GM21528 (cell line): ENCODE measurements around the gene ARHGEF1.
"Not testable (repeated sequence)": the region's sequence is repeated elsewhere in the genome, so short reads cannot be mapped to it uniquely, and the experiment has no call there.

Experiments
- ATAC-seq: cut with Tn5 transposase; IDR thresholded peaks from one replicate; pipeline ENCODE4 v1.9.1; 2021; ENCODE audit warnings: mild to moderate bottlenecking, moderate library complexity; ENCODE audit not compliant: unreplicated experiment, low FRiP score

The ARHGEF1 gene

DNA sequence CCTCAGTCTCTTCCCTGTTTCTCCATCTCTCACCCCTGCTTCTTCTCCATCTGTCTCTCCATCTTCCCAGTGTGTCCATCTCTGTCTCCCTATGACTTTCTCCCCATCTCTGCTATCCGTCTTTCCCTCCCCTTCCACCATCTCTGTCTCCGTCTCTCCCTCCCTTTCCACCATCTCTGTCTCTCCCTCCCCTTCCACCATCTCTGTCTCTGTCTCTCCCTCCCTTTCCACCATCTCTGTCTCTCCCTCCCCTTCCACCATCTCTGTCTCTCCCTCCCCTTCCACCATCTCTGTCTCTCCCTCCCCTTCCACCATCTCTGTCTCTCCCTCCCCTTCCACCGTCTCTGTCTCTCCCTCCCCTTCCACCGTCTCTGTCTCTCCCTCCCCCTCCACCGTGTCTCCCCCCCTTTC is 31.4 kb downstream of the ARHGEF1 start:
- not testable (repeated sequence) for ATAC-seq

DNA sequence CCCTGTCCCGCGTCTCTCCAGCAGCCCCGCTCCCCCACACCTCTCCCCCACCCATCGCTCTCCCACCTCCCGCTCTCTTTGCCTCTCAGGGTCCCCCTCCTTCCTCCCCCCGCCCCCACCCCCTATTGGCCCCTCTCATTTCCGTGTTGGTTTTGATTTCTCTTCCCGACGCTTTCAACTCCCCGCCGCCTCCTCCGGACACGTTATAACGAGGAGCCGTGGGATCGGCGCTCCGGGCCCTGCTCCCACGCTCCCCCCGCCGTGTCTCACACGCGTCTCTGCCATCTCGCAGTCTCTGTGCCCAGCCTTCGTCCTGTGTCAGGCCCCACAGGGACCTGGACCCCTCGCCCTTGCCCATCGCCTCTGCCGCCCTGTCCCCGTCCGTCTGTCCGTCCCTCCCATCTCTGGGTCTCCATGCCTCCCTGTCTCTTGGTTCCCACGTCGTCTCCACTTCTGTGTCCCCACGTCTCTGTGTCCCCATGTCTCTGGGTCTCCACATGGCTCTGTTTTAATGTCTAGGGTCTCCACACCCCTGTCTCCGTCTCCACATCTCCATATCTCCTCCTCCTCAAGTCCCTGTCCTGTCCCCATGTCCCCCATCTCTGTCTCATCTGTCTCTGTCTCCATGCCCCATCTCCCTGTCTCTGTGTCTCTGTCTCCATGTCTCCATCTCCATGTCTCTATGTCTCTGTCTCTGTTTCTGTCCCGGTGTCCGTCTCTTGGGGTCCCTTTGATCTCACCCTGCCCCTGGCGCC is 32.2 kb downstream of the ARHGEF1 start:
- no peak for ATAC-seq

DNA sequence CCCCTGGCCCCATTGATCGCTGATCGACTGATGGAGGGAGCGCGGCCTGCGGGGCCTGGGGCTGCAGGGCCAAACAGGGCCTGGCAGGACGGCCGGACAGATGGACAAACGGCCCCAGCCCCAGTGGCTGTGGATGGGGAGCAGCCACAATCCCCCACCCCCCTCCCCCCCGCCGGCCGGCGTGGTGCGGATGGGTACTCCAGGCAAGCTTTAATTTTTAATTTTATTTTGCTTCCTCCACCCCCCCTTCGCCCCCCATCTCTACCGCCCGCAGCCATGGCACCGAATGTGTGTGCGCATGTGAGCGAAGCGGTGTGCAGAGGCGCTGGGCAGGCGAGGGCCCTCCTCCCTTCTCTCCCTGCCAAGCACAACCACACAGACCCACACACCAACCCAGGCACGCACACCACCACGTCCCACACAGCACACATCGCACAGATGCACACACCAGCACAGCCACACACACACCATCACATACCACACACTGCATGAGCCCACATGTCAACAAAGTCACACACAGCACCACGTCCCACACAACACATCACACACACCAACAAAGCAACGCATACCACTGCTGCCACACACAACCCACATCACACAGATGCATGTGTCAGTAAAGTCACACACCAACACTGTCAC is 32.9 kb downstream of the ARHGEF1 start:
- no peak for ATAC-seq

- ATAC-seq: no peak
Measured at GRCh38 chr19:41917676-41918075, 34.7 kb downstream of the ARHGEF1 start.

DNA sequence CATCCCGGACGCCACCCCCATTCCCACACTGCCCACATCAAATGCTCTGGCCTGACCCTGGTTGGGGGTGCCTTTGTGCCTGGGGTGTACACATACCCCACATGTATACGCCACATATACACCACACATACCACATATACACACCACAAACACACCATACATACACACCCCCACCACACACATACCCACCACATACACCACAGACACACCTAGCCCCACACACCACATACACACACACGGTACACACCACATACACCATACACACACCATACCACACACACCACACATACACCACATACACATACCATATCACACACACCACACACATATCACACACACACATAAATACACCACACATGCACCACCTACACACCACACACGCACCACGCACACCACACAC is 35.1 kb downstream of the ARHGEF1 start:
- ATAC-seq: no peak

DNA sequence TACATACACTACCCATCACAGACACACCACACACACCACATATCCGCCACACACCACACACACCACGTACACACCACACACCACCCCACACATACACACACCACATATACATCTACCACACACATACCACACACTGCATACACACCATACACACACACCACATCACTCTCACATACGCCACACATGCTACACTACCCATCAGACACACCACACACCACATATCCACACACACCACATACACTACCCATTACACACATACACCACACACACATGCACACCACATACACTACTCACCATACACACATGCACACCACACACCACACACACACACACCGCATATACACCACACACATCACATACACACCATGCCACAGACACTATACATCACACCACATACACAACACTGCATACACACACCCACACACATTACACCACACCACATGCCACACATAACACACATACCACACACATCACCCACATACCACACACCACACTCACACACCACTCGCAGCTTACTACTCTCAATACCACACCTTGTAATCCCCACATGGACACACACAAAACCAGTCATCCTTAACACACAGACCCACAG is 35.8 kb downstream of the ARHGEF1 start:
- no peak for ATAC-seq

GRCh38 chr19:41919948-41920712 is 37.1 kb downstream of the ARHGEF1 start:
- no peak for ATAC-seq

DNA sequence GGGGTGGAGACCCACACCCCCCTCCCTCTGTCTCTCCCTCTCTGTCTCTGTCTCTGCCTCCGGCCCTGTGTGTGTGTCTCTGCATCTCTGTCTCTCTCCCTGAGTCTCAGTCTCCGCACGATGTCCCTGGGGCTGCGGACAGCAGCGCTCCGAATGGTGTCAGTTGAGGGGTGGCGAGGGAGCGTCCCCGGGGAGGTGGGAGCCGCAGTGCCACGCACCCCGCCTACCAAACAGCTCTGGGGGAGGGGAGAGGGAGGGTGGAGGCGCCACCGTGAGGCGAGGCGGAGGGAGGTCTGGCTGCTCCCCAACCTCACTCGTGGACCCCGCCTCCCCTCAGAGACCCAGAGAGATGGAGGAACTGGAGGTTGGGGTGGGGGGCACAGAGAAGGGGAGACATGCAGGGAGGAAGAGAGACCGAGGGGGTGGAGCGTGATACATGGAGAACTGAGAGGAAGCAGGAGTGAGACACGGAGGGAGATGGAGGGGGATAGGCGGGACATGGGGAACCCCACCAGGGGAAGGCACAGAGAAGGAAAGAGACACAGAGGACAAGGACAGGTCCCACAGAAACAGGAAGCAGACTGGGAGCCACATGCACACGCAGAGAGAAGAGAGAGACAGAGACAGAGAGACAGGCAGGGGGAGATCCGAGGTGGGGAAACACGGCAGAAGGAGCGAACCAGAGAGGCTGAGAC is 38.0 kb downstream of the ARHGEF1 start:
- no peak for ATAC-seq

DNA sequence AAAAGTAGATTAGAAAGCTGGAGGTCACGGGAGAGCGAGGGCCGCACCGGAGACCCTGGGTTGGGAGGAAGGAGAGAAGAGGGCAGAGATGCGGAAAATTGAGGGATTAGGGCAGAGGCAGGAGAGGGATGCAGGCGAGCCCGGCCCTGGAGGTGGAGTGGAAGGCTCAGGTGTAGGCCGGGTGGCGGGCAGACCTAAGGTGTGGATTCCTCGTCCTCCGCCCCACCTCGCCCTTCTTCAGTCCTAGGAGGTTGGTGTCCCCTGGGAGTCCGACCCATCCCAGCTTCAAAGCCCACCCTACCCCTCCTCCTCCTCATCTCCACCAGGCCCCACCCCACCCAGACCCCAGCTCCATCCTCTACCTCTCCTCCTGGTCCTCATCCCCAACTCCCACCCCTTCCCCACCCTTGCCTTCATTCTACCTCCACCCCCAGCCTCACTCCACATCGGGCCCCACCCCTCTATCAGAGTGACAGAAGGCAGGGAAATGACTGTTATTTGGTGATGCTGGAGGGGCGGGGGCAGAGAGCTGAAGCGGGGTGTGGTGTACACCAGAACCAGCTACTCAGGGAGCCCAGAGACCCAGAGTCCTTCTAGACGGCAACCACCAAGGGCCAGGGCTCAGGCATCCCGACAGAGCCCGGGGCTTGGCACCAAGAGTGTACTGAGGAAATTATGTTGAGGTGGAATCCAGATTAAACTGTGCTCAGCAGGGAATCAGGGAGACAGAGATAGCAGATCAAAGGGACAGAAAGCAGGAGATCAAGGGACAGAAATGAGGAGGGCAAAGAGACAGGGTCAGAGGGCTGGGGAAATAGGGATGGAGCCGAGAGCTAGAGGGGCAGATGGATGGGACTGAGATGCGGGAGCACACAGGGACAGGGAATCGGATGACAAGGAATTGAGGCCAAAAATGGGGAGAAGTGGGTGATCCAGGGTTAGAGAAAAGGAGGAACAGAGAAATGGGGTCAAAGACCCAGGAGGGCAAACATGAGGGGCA is 38.9 kb downstream of the ARHGEF1 start:
- no peak for ATAC-seq

DNA sequence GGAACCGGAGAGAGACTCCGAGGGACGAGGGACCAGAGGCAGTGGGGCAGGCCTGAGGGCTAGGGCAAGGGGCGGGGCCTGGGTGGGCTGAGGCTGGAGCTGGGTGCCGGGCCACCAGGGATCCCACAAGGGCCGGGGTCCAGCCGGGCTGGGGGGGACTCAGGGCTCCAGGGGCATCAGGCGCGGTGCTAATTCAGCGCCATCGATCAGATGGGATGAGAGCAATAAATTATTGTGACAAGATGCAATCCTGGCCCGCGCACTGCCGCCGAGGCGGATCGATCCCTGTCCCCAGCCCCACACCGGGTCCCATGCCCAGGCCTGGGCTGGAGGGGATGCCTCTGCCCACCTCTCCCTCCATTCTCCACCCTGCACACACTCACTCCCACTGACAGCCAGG is 39.6 kb downstream of the ARHGEF1 start:
- ATAC-seq: no peak

- no peak for ATAC-seq
Measured at GRCh38 chr19:41923045-41923788, 40.2 kb downstream of the ARHGEF1 start.

GRCh38 chr19:41924151-41925145 is 41.5 kb downstream of the ARHGEF1 start:
- no peak for ATAC-seq

DNA sequence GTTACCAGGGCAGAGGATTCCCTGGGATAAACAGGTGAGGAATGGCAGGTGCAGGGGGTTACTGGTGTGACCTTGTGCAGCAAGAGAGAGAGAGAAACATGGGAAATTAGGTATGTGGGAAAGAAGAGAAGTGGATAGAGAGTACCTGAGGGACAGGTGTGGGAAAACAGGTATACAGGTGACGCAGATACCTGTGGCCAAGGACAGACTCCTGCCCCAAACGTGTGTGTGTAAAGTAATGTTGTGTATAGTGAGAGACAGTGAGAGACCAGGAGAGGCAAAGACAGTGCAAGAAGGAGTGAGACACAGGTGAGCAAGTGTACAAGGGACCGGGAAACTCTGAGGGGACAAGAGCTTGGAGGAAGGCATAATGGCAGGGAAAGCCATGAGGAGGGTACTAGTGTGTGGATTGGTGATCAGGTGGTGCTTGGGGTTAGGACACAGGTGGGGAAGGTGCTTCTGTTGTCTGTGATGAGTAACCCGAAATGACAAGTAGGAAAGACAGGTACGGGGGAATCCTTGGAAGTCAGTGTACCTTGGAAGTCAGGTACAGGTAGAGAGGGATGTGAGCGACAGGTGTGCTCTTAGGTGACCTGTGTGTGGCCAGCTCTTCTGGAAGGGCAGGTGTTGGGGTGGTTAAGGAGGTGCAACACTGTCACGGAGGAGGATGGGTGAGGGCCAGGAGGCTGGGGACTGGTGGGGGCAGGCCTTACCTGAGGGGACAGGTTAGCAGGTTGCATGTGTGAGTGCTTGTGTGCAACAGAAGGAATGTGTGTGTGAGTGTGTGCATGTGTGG is 42.4 kb downstream of the ARHGEF1 start:
- no peak for ATAC-seq

GRCh38 chr19:41926028-41926762 is 43.2 kb downstream of the ARHGEF1 start:
- ATAC-seq: no peak

GRCh38 chr19:41926763-41927496 is 43.9 kb downstream of the ARHGEF1 start:
- no peak for ATAC-seq
